IMR-90 (cell line): ENCODE measurements around the gene HSPB6. TPM values are rescaled to one million over a fixed set of nuclear protein-coding genes. Genes with fewer than 3 reads are reported as not detected.

Experiments used
- ATAC-seq: fragments of 200-7000 bp; cut with Tn5 transposase; 2 replicates; pipeline ENCODE4 v1.9.1; 2020; ENCODE audit warnings: low read depth, mild to moderate bottlenecking, moderate library complexity
- BruUV-seq: library from RNA; stranded (reverse); fragments of 400-500 nt; replicated peaks from 2 replicates; lab custom pipeline; 2021; lab: Mats Ljungman, UMichigan
- CTCF ChIA-PET: fragments of 300-600 bp; formaldehyde crosslinking; extraction: SDS; loops from one replicate; lab custom pipeline; 2021; ENCODE audit warnings: antibody characterized with exemption; lab: Yijun Ruan, JAX
- POLR2A ChIA-PET: fragments of 300-600 bp; sonication (Branson Sonifier 250); formaldehyde crosslinking; loops from one replicate; lab custom pipeline; 2022; ENCODE audit warnings: antibody characterized with exemption; ENCODE audit not compliant: unreplicated experiment; lab: Charles Lee
- DNase-seq: peaks from one replicate; pipeline ENCODE4 v3.0.0; 2013
- H2AFZ ChIP-seq: replicated peaks from 2 replicates; pipeline ENCODE3; 2013; ENCODE audit warnings: low read length, mild to moderate bottlenecking; ENCODE audit not compliant: poor library complexity
- H2AK5ac ChIP-seq: 2 replicates; pipeline ENCODE4 v1.6.1; 2013; ENCODE audit warnings: low read depth, low read length, inconsistent platforms
- H2AK9ac ChIP-seq: replicated peaks from 2 replicates; pipeline ENCODE3; 2013; ENCODE audit warnings: mild to moderate bottlenecking, low read depth, low read length, moderate library complexity; ENCODE audit not compliant: poor library complexity
- H2BK120ac ChIP-seq: 2 replicates; pipeline ENCODE4 v1.6.1; 2013; ENCODE audit warnings: low read depth, low read length, inconsistent platforms
- H2BK15ac ChIP-seq: 3 replicates; pipeline ENCODE4 v1.6.1; 2013; ENCODE audit warnings: low read depth, low read length, inconsistent platforms
- H2BK20ac ChIP-seq: 2 replicates; pipeline ENCODE4 v1.6.1; 2013; ENCODE audit warnings: low read depth, mild to moderate bottlenecking, inconsistent platforms, low read length, moderate library complexity
- H2BK5ac ChIP-seq: 2 replicates; pipeline ENCODE4 v1.6.1; 2013; ENCODE audit warnings: mild to moderate bottlenecking, low read depth, low read length, inconsistent platforms; ENCODE audit not compliant: poor library complexity, severe bottlenecking
- H3K14ac ChIP-seq: replicated peaks from 2 replicates; pipeline ENCODE4 v1.6.1; 2013; ENCODE audit warnings: low read depth, low read length, inconsistent platforms
- H3K18ac ChIP-seq: 2 replicates; pipeline ENCODE4 v1.6.1; 2013; ENCODE audit warnings: low read depth, low read length, control low read depth
- H3K23ac ChIP-seq: 2 replicates; pipeline ENCODE4 v1.6.1; 2013; ENCODE audit warnings: low read depth, low read length, inconsistent platforms
- H3K27ac ChIP-seq: 2 replicates; pipeline ENCODE4 v1.5.1; 2013; ENCODE audit warnings: mild to moderate bottlenecking, control low read depth, low read length; ENCODE audit not compliant: insufficient read depth
- H3K27me3 ChIP-seq: 2 replicates; pipeline ENCODE4 v1.6.1; 2013; ENCODE audit warnings: low read length; ENCODE audit not compliant: control insufficient read depth, insufficient read depth
- H3K36me3 ChIP-seq: 2 replicates; pipeline ENCODE4 v1.6.1; 2013; ENCODE audit warnings: low read length, mixed read lengths; ENCODE audit not compliant: control insufficient read depth, insufficient read depth
- H3K4ac ChIP-seq: 2 replicates; pipeline ENCODE4 v1.6.1; 2013; ENCODE audit warnings: low read depth, low read length, inconsistent platforms
- H3K4me1 ChIP-seq: 2 replicates; pipeline ENCODE4 v1.6.1; 2013; ENCODE audit warnings: low read length, mixed read lengths; ENCODE audit not compliant: control insufficient read depth, insufficient read depth
- H3K4me2 ChIP-seq: 2 replicates; pipeline ENCODE4 v1.6.1; 2013; ENCODE audit warnings: low read depth, mild to moderate bottlenecking, control low read depth, low read length, moderate library complexity
- H3K4me3 ChIP-seq: 2 replicates; pipeline ENCODE4 v1.5.1; 2013; ENCODE audit warnings: low read depth, mild to moderate bottlenecking, control low read depth, low read length, moderate library complexity; ENCODE audit not compliant: insufficient read depth
- H3K56ac ChIP-seq: 2 replicates; pipeline ENCODE4 v1.6.1; 2013; ENCODE audit warnings: low read length, inconsistent platforms; ENCODE audit not compliant: insufficient read depth; ENCODE audit errors: extremely low read depth
- H3K79me1 ChIP-seq, 2 experiments: 2 replicates each; pipeline ENCODE4 v1.6.1; 2013; ENCODE audit warnings: low read length in 2 of 2, inconsistent platforms in 1 of 2, low read depth in 1 of 2
- H3K9ac ChIP-seq: 2 replicates; pipeline ENCODE4 v1.6.1; 2013; ENCODE audit warnings: low read depth, low read length, control low read depth
- H3K9me1 ChIP-seq: 2 replicates; pipeline ENCODE4 v1.6.1; 2013; ENCODE audit warnings: low read length, inconsistent platforms; ENCODE audit not compliant: insufficient read depth
- H3K9me3 ChIP-seq: 2 replicates; pipeline ENCODE4 v1.6.1; 2013; ENCODE audit warnings: low read length; ENCODE audit not compliant: control insufficient read depth, insufficient read depth
- H4K20me1 ChIP-seq: 2 replicates; pipeline ENCODE4 v1.6.1; 2013; ENCODE audit warnings: low read length, inconsistent platforms; ENCODE audit not compliant: insufficient read depth
- H4K5ac ChIP-seq: 2 replicates; pipeline ENCODE4 v1.6.1; 2013; ENCODE audit warnings: mild to moderate bottlenecking, low read depth, low read length, control low read depth
- H4K8ac ChIP-seq, 2 experiments: 2 replicates each; pipeline ENCODE4 v1.6.1; 2013; ENCODE audit warnings: low read depth in 2 of 2, low read length in 2 of 2, control low read depth in 1 of 2, inconsistent platforms in 1 of 2
- H4K91ac ChIP-seq: 2 replicates; pipeline ENCODE4 v1.6.1; 2013; ENCODE audit warnings: low read depth, low read length, inconsistent platforms; ENCODE audit not compliant: insufficient read depth
- BHLHE40 ChIP-seq: fragments of 150-350 bp; IDR thresholded peaks from 2 replicates; pipeline ENCODE4 v1.6.1; 2016; ENCODE audit warnings: mild to moderate bottlenecking, low read depth, low read length
- CHD1 ChIP-seq: IDR thresholded peaks from 2 replicates; pipeline ENCODE4 v1.6.1; 2012; ENCODE audit warnings: low read depth, low read length, improper control_type of control experiment
- CTCF ChIP-seq: conservative IDR thresholded peaks from 2 replicates; pipeline ENCODE4 v1.5.1; 2012; ENCODE audit warnings: mild to moderate bottlenecking, low read depth, low read length, improper control_type of control experiment
- MAZ ChIP-seq: IDR thresholded peaks from 2 replicates; pipeline ENCODE4 v1.6.1; 2012; ENCODE audit warnings: low read depth, mild to moderate bottlenecking, low read length, improper control_type of control experiment, moderate library complexity, borderline replicate concordance
- POLR2A ChIP-seq: IDR thresholded peaks from 2 replicates; pipeline ENCODE4 v1.6.1; 2012; ENCODE audit warnings: mild to moderate bottlenecking, low read depth, low read length
- RAD21 ChIP-seq: IDR thresholded peaks from 2 replicates; pipeline ENCODE4 v1.6.1; 2012; ENCODE audit warnings: low read length, improper control_type of control experiment
- RFX5 ChIP-seq: IDR thresholded peaks from 2 replicates; pipeline ENCODE4 v1.8.0; 2012; ENCODE audit warnings: low read depth, mild to moderate bottlenecking, low read length, moderate library complexity
- SMC3 ChIP-seq: fragments of 150-350 bp; IDR thresholded peaks from 2 replicates; pipeline ENCODE4 v1.6.1; 2016; ENCODE audit warnings: low read depth, mild to moderate bottlenecking, antibody characterized with exemption, low read length, moderate library complexity
- USF2 ChIP-seq: fragments of 150-350 bp; IDR thresholded peaks from 2 replicates; pipeline ENCODE4 v1.6.1; 2017; ENCODE audit warnings: mild to moderate bottlenecking, antibody characterized with exemption, low read length, low read depth
- WGBS, 2 experiments: methylation state at CpG; one replicate each; pipeline versions ENCODE4 v1.1.5 to v1.1.7; 2013; ENCODE audit warnings: missing lambda C conversion rate in 2 of 2; ENCODE audit not compliant: insufficient read length in 1 of 2; ENCODE audit errors: extremely low coverage in 2 of 2; 5-methylcytosine and 5-hydroxymethylcytosine counted together
- dilution Hi-C: fragments of 300-500 bp; cut with HindIII; formaldehyde crosslinking; loops from one replicate; pipeline ENCODE4 v1.14.3; 2018; ENCODE audit warnings: low sequenced_read_pairs; ENCODE audit not compliant: unreplicated experiment
- in situ Hi-C: fragments of 300-500 bp; cut with MboI; formaldehyde crosslinking; loops from 3 replicates; pipeline ENCODE4 v1.14.3; 2019; ENCODE audit warnings: low sequenced_read_pairs, inconsistent platforms, mixed read lengths
- intact Hi-C: fragments of 100-400 bp; cut with micrococcal nuclease; formaldehyde crosslinking; loops from 2 replicates; pipeline ENCODE4 v1.10.0; 2022
- polyA plus RNA-seq, 3 experiments: library from polyadenylated mRNA; depleted of rRNA; stranded (reverse); fragments of >200 nt; gene quantifications; 2 replicates each; pipeline ENCODE4 v1.2.3, GENCODE V29; 2012; ENCODE audit warnings: low replicate concordance in 1 of 3
- total RNA-seq: library from RNA; depleted of rRNA; stranded (reverse); fragments of >200 nt; gene quantifications from 2 replicates; pipeline ENCODE4 v1.2.3, GENCODE V29; 2012

Gene HSPB6
- total and polyA plus RNA-seq, 2 of the 4 experiments (the other 2 are of a cell fraction) = 5.7 to 206 TPM

GRCh38 chr19:35739275-35740107 is 17.3 kb downstream of the HSPB6 start (continued):
- no peak for TF ChIP-seq CTCF

GRCh38 chr19:35738887-35739229 is 18.0 kb downstream of the HSPB6 start:
- no peak overlapping the region for H3K14ac ChIP-seq
- intact Hi-C loops = no loop called here
- H4K20me1 ChIP-seq = no peaks in the 10 kb centered on the region; the same call in 1 of the 2 replicates
- no peak overlapping the region for H2BK15ac ChIP-seq
- no peak overlapping the region for H3K4me3 ChIP-seq
- BruUV-seq = no TSS peak
- ChIA-PET CTCF (no interaction called here), POLR2A (no interaction called here)
- dilution Hi-C loops = no loop called here
- H4K5ac ChIP-seq = no peak overlapping the region
- H2BK120ac ChIP-seq = no peak overlapping the region
- TF ChIP-seq SMC3 (no peak), CHD1 (no peak), RAD21 (no peak), CTCF (no peak), USF2 (no peak), RFX5 (no peak), POLR2A (no peak), MAZ (no peak), BHLHE40 (no peak)
- H3K36me3 ChIP-seq = peaks cover 45% of the 10 kb centered on the region
- no peak for DNase-seq
- H3K9ac ChIP-seq = no peak overlapping the region
- no peak overlapping the region for H2AFZ ChIP-seq
- no peaks in the 10 kb centered on the region for H3K27me3 ChIP-seq
- no peak overlapping the region for H2BK5ac ChIP-seq
- no peak overlapping the region for H3K4ac ChIP-seq
- no peak overlapping the region for H2BK20ac ChIP-seq
- no peaks in the 10 kb centered on the region for H3K9me3 ChIP-seq
- H4K91ac ChIP-seq = no peak overlapping the region
- H3K79me1 ChIP-seq = peaks cover 0 to 18% of the 10 kb centered on the region in 2 experiments; a peak in 2 of 4 replicates
- no peak overlapping the region for H3K18ac ChIP-seq
- H2AK5ac ChIP-seq = no peak overlapping the region
- in situ Hi-C loops = no loop called here
- H3K4me2 ChIP-seq = no peak overlapping the region
- no peaks in the 10 kb centered on the region for H3K9me1 ChIP-seq
- ATAC-seq = no peak
- WGBS, 2 experiments = 80% methylated on average over 1 of the region's 2 CpGs; no CpG with 5 or more reads in 1 of the 2 experiments
- H2AK9ac ChIP-seq = no peak overlapping the region
- H3K27ac ChIP-seq = no peak overlapping the region
- H3K4me1 ChIP-seq = 0 out of 2 replicates have a peak, but pooled peaks cover 3% of the 10 kb centered on the region
- H3K23ac ChIP-seq = no peak overlapping the region
- no peak overlapping the region for H4K8ac ChIP-seq
- H3K56ac ChIP-seq = no peak overlapping the region
